ENCODE measurements around the gene CPA2.
"Not testable (repeated sequence)": the region's sequence is repeated elsewhere in the genome, so short reads cannot be mapped to it uniquely, and the experiment has no call there.

CPA2 gene

DNA sequence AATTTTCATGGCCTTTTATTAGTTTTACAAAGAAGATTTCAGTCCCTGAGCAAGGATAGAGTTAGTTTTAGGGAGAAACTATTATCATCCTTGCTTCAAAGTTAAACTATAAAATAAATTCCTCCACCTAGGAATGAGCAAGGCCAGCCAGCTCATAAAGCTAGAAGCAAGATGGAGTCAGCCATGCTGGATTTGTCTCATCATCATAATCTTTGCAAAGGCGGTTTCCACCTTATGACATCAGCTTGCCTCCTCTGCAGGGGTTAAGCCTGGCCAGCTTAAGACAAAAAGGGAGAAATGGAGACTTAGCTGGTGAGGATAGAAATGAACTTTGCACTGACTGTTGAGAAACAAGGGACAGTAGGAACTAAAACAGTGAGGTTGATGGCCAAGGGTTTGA lies 40.3 kb upstream of the CPA2 start:
- TF ChIP-seq, protein P1, sequence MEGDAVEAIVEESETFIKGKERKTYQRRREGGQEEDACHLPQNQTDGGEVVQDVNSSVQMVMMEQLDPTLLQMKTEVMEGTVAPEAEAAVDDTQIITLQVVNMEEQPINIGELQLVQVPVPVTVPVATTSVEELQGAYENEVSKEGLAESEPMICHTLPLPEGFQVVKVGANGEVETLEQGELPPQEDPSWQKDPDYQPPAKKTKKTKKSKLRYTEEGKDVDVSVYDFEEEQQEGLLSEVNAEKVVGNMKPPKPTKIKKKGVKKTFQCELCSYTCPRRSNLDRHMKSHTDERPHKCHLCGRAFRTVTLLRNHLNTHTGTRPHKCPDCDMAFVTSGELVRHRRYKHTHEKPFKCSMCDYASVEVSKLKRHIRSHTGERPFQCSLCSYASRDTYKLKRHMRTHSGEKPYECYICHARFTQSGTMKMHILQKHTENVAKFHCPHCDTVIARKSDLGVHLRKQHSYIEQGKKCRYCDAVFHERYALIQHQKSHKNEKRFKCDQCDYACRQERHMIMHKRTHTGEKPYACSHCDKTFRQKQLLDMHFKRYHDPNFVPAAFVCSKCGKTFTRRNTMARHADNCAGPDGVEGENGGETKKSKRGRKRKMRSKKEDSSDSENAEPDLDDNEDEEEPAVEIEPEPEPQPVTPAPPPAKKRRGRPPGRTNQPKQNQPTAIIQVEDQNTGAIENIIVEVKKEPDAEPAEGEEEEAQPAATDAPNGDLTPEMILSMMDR (IDR thresholded peaks at IDR 0.05; ENCODE audit: low read depth, low read length, missing control alignments) = no peak
- no peak overlapping the region for H3K4me3 ChIP-seq (ENCODE audit: low read depth, low read length)
- no peak for DNase-seq (ENCODE audit: low read depth)

DNA sequence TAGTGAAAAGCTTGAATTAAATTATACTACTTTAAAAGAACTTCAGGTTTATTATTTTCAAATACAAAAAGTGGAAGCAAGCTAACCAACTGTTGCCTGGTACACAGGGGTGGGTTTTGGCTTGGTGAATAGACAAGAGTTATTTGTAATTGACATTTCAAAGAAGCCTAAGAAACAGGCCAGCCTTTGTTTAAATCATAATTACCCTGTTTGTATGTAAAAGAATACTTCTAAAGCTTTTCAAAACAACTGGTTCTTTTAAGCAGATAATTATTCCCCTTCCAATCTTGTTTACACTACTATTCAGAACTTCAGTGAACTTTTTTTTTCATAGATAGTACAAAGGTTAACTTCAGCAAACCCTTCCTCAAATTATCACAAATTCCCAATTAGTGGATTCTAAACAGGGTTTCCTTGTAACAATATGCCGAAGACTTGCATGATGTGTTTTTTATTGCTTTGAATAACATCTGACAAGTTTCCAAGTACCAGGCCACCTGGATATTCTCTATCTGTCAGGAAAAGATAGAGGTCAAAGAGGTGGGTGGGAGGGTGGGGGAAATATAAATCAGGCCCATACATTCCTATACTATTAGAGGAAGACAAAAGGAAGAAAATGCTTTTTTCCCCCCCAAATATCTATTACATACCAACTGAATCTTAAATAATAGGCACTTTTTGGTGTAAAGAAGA lies 38.6 kb upstream of the CPA2 start:
- H3K4me3 ChIP-seq (ENCODE audit: low read depth, low read length) = no peak overlapping the region
- TF ChIP-seq, protein P1 (IDR thresholded peaks at IDR 0.05; ENCODE audit: low read depth, low read length, missing control alignments) = no peak
- DNase-seq (ENCODE audit: low read depth) = no peak

DNA sequence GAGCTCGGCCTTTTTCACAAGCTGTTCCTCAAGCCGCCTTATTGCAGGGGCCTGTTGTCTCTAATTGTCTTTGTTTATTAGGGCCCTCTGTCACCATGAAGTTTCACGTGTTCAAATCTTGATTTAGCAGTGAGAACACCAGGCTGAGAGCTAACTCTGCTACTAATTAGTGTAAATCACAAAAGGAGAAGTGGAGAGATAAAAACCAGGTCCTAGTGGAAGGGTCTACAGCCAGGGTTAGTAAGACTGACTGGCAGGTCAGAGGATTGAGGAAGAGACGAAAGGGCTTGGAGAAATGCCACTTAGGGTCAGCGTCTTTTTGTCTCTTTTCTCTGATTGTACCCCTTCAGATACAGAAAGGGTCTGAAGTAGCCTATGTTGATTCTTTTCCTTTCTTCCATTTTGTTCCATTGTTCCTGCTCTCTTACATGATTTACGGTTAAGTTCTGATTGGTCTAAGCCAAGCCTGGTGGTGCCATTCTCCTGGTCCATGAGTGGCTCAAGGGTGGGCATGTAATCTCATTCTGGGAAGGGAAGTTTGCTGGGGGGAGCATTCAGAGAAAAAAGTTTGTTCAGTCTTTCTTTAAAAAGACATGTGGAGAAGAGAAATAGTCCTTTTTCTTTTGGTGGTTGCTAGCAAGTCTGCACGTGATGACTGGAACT lies 37.7 kb upstream of the CPA2 start:
- no peak for DNase-seq (ENCODE audit: low read depth)
- TF ChIP-seq, protein P1 (IDR thresholded peaks at IDR 0.05; ENCODE audit: low read depth, low read length, missing control alignments) = no peak
- H3K4me3 ChIP-seq (ENCODE audit: low read depth, low read length) = no peak overlapping the region

DNA sequence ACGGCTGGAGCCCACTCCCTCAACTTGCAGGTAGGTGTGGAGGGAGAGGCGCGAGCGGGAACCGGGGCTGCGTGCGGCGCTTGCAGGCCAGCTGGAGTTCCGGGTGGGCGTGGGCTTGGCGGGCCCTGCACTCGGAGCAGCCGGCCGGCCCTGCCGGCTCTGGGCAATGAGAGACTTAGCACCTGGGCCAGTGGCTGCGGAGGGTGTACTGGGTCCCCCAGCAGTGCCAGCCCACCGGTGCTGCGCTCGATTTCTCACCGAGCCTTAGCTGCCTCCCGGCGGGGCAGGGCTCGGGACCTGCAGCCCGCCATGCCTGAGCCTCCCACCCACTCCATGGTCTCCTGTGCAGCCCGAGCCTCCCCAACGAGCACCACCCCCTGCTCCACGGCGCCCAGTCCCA lies 36.7 kb upstream of the CPA2 start:
- not testable (repeated sequence) for H3K4me3 ChIP-seq (ENCODE audit: low read depth, low read length); DNase-seq (ENCODE audit: low read depth)

DNA sequence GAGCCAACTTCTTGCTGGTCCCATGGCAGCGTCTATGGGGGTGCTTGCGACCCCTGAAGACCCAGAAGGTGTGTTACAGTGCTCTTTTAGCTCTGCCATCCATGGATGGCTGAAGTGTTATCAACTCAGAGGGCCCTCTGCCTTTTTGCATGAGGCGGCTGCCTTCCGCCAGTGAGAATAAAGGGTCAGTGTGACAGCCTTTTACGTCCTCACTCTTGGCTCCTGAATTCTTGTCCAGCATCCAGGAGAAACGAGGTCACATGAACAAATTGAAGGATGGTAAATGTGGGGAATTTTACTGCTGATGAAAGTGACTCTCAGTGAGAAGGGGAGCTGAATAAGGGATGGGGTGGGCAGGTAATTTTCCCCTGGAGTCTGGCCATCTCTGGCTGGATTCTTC lies 34.9 kb upstream of the CPA2 start:
- DNase-seq (ENCODE audit: low read depth) = no peak
- TF ChIP-seq, protein P1 (IDR thresholded peaks at IDR 0.05; ENCODE audit: low read depth, low read length, missing control alignments) = no peak
- no peak overlapping the region for H3K4me3 ChIP-seq (ENCODE audit: low read depth, low read length)

DNA sequence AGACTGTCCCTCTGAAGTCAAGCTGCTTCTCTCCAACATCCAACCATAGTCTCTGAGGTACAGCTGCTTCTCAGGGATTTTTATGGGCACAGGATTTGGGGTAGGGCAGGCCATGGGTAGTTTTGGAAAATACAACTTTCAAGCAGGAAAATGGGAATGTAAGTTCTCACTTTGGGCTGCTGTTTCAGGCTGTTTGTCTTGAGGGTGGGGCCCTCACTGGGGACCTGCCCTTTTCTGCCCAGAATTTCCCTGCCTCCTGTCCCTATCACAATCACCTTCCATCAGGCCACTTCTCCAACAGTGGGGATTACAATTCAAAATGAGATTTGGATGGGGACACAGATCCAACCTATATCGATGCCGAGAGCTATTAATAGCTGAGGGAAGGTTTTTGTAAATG lies 34.5 kb upstream of the CPA2 start:
- no peak overlapping the region for H3K4me3 ChIP-seq (ENCODE audit: low read depth, low read length)
- TF ChIP-seq, protein P1 (IDR thresholded peaks at IDR 0.05; ENCODE audit: low read depth, low read length, missing control alignments) = no peak
- no peak for DNase-seq (ENCODE audit: low read depth)

DNA sequence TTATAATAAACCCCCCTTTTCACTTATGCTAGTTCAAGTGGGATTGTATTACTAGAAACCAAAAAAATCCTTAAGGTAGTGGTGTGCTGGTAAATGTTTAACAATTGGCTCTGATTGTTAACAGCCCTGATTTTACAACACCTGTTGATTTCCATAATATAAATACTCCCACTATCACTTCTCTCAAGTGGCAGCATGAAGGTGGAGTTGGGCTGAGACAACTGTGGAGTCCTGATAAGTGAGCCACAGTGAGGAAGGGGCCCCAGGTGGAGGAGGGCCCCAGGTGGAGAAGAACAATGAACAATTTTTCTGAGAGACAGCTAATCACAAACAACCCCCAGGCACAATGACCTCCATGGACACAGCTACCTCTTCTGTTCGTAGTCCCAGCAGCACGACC lies 32.6 kb upstream of the CPA2 start:
- TF ChIP-seq, protein P1 (IDR thresholded peaks at IDR 0.05; ENCODE audit: low read depth, low read length, missing control alignments) = no peak
- no peak overlapping the region for H3K4me3 ChIP-seq (ENCODE audit: low read depth, low read length)

DNA sequence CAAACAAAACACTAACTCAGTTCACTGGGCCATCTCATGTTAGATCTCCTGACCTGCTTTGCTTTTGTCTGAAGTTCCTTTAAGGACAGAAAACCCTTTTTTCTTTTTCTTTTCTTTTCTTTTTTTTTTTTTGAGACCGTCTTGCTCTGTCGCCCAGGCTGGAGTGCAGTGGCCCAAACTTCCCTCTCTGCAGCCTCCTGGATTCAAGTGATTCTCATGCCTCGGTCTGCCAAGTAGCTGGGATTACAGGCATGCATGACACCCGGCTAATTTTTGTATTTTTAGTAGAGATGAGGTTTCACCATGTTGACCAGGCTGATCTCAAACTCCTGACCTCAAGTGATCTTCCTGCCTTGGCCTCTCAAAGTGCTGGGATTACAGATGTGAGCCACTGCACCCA lies 30.3 kb upstream of the CPA2 start:
- not testable (repeated sequence) for DNase-seq (ENCODE audit: low read depth); H3K4me3 ChIP-seq (ENCODE audit: low read depth, low read length)

More for the DNA sequence above, 32.6 kb upstream of the CPA2 start:
- DNase-seq (ENCODE audit: low read depth) = no peak
